Left lung (tissue), 10 donors: Measurements from ENCODE around the gene NDUFA11. TPM values are rescaled to one million over a fixed set of nuclear protein-coding genes. Genes with fewer than 3 reads are reported as not detected.

ENCODE experiments used
- ATAC-seq: fragments of 200-7000 bp; cut with Tn5 transposase; one replicate; pipeline ENCODE4 v1.9.1; 2020; ENCODE audit warnings: moderate library complexity
- DNase-seq, 4 donors: peaks; one replicate each; pipeline ENCODE4 v3.0.0-alpha.2; 2013 to 2020
- H3K27ac ChIP-seq, 2 donors: fragments of 200-600 bp; sonication (generic) in 1 of 2; one replicate each; pipeline versions ENCODE4 v1.5.0 to v1.8.0; 2020 to 2021
- H3K27me3 ChIP-seq, 2 donors: fragments of 200-600 bp; sonication (generic) in 1 of 2; one replicate each; pipeline versions ENCODE4 v1.5.0 to v1.8.0; 2020 to 2021
- H3K36me3 ChIP-seq, 2 donors: fragments of 200-600 bp; sonication (generic) in 1 of 2; one replicate each; pipeline versions ENCODE4 v1.5.0 to v1.8.0; 2020 to 2021
- H3K4me1 ChIP-seq, 2 donors: fragments of 200-600 bp; one replicate each; pipeline ENCODE4 v1.8.0; 2021
- H3K4me3 ChIP-seq, 2 donors: fragments of 200-600 bp; sonication (generic) in 1 of 2; one replicate each; pipeline versions ENCODE4 v1.5.0 to v1.8.0; 2020 to 2021; ENCODE audit warnings: mild to moderate bottlenecking in 1 of 2
- H3K9me3 ChIP-seq, 2 donors: fragments of 200-600 bp; sonication (generic) in 1 of 2; one replicate each; pipeline versions ENCODE4 v1.5.0 to v1.8.0; 2020 to 2021
- intact Hi-C, 2 donors: fragments of 100-400 bp; cut with DNase I; formaldehyde crosslinking; loops; one replicate each; pipeline versions ENCODE4 v1.11.2 to v1.14.2; 2022
- polyA plus RNA-seq, 6 donors: library from polyadenylated mRNA; unstranded; fragments of 120-200 nt; gene quantifications; one replicate each; pipeline ENCODE4 v1.2.1, GENCODE V29; 2013; ENCODE audit not compliant: insufficient read length in 6 of 6
- total RNA-seq, 2 donors: library from RNA; stranded (reverse); fragmentation: NEBNext Ultra II Directional; extraction: Animal tissue kit (Norgen Biotek cat#: 25700); gene quantifications; one replicate each; pipeline ENCODE4 v1.2.1, GENCODE V29; 2021
- TF ChIP-seq, protein P1 (sequence below), 2 donors: fragments of 200-600 bp; sonication (generic) in 1 of 2; IDR thresholded peaks; one replicate each; pipeline versions ENCODE4 v1.5.0 to v1.8.0; 2021; ENCODE audit warnings: antibody characterized with exemption in 2 of 2
- donor health status: DM: no; HTN: yes; CAD: no.
- donor health status: DM: no; HTN: no; CAD: no.

NDUFA11 gene
- total and polyA plus RNA-seq, 8 donors = 102 to 190 (median 141) TPM

- intact Hi-C loops = no loop called here
- H3K27ac ChIP-seq = peak overlapping the region; percentile 85 to 92
- DNase-seq (peak in 1 of 4 donors; percentile 50), ATAC-seq (no peak)
- TF ChIP-seq, protein P1, sequence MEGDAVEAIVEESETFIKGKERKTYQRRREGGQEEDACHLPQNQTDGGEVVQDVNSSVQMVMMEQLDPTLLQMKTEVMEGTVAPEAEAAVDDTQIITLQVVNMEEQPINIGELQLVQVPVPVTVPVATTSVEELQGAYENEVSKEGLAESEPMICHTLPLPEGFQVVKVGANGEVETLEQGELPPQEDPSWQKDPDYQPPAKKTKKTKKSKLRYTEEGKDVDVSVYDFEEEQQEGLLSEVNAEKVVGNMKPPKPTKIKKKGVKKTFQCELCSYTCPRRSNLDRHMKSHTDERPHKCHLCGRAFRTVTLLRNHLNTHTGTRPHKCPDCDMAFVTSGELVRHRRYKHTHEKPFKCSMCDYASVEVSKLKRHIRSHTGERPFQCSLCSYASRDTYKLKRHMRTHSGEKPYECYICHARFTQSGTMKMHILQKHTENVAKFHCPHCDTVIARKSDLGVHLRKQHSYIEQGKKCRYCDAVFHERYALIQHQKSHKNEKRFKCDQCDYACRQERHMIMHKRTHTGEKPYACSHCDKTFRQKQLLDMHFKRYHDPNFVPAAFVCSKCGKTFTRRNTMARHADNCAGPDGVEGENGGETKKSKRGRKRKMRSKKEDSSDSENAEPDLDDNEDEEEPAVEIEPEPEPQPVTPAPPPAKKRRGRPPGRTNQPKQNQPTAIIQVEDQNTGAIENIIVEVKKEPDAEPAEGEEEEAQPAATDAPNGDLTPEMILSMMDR (IDR thresholded peaks at IDR 0.05) = no peak
- H3K36me3 ChIP-seq = peaks cover 0 to 12% of the 10 kb centered on the region in 2 donors
- no peaks in the 10 kb centered on the region for H3K27me3 ChIP-seq
- H3K4me1 ChIP-seq = peaks cover 15 to 36% of the 10 kb centered on the region in 2 donors
- H3K9me3 ChIP-seq = no peaks in the 10 kb centered on the region
- peak overlapping the region; percentile 80 to 95 for H3K4me3 ChIP-seq
These were observed 450 bp downstream of the NDUFA11 start for GRCh38 chr19:5903056-5903623.

GRCh38 chr19:5900976-5901375 is 2.6 kb downstream of the NDUFA11 start:
- H3K27ac ChIP-seq = no peak overlapping the region
- H3K36me3 ChIP-seq = peaks cover 0 to 28% of the 10 kb centered on the region in 2 donors
- no peaks in the 10 kb centered on the region for H3K9me3 ChIP-seq
- DNase-seq (no peak), ATAC-seq (no peak)
- no peak overlapping the region for H3K4me3 ChIP-seq
- H3K4me1 ChIP-seq = peaks cover 15 to 34% of the 10 kb centered on the region in 2 donors
- no peaks in the 10 kb centered on the region for H3K27me3 ChIP-seq
- TF ChIP-seq, protein P1 (IDR thresholded peaks at IDR 0.05) = no peak
- intact Hi-C loops = no loop called here

GRCh38 chr19:5899728-5900526 is 3.7 kb downstream of the NDUFA11 start:
- TF ChIP-seq, protein P1 (IDR thresholded peaks at IDR 0.05) = no peak
- H3K4me3 ChIP-seq = no peak overlapping the region
- H3K27me3 ChIP-seq = no peaks in the 10 kb centered on the region
- H3K9me3 ChIP-seq = no peaks in the 10 kb centered on the region
- DNase-seq = no peak
- ATAC-seq = no peak
- H3K27ac ChIP-seq = no peak overlapping the region
- peaks cover 0 to 39% of the 10 kb centered on the region in 2 donors for H3K36me3 ChIP-seq
- intact Hi-C loops = no loop called here
- peaks cover 8 to 23% of the 10 kb centered on the region in 2 donors for H3K4me1 ChIP-seq

GRCh38 chr19:5897189-5897969 is 6.2 kb downstream of the NDUFA11 start:
- DNase-seq (peak in 1 of 4 donors; percentile 76), ATAC-seq (no peak)
- Histone ChIP-seq H3K9me3 (no peaks in the 10 kb centered on the region), H3K4me3 (no peak overlapping the region), H3K4me1 (peaks cover 1 to 14% of the 10 kb centered on the region in 2 donors), H3K27ac (no peak overlapping the region), H3K27me3 (peaks cover 0 to 7% of the 10 kb centered on the region in 2 donors), H3K36me3 (peaks cover 0 to 49% of the 10 kb centered on the region in 2 donors)
- TF ChIP-seq, protein P1 (IDR thresholded peaks at IDR 0.05) = no peak
- intact Hi-C loops = no loop called here
